Measurements from ENCODE around the gene DIPK1C. TPM values are rescaled to one million over a fixed set of nuclear protein-coding genes. Genes with fewer than 3 reads are reported as not detected.
A peak's percentile ranks its signal among the peaks of the same experiment; 100 is the strongest.

The DIPK1C gene
- total and polyA plus RNA-seq, 12 donors, result 0.70 to 12.9 (median 6.6) TPM

GRCh38 chr18:74438091-74438490 is 19.0 kb downstream of the DIPK1C start:
- no peaks in the 10 kb centered on the region for H3K27me3 ChIP-seq
- H3K27ac ChIP-seq, result no peak overlapping the region
- H3K4me1 ChIP-seq, result peaks cover 0 to 17% (median 14%) of the 10 kb centered on the region in 9 donors
- ATAC-seq (no peak), DNase-seq (no peak)
- no peak overlapping the region for H3K4me3 ChIP-seq
- H3K9me3 ChIP-seq, result no peaks in the 10 kb centered on the region
- no peak for TF ChIP-seq CTCF (IDR thresholded peaks at IDR 0.05)
- intact Hi-C loops (cut with DNase I), result no loop called here
- peaks cover 0 to 25% (median 0%) of the 10 kb centered on the region in 9 donors for H3K36me3 ChIP-seq
- 94 to 96% methylated on average over 6 of the region's 6 CpGs for WGBS, 2 donors

- Histone ChIP-seq H3K27ac (peak overlapping the region in 7 of 10 donors; percentile 13 to 69 (median 48)), H3K27me3 (no peaks in the 10 kb centered on the region), H3K4me3 (no peak overlapping the region), H3K36me3 (peaks cover 0 to 17% (median 0%) of the 10 kb centered on the region in 9 donors), H3K9me3 (no peaks in the 10 kb centered on the region), H3K4me1 (peaks cover 0 to 17% (median 14%) of the 10 kb centered on the region in 9 donors)
- intact Hi-C loops (cut with DNase I), result no loop called here
- TF ChIP-seq CTCF (IDR thresholded peaks at IDR 0.05), result no peak
- no peak for DNase-seq
- ATAC-seq, result peak; percentile 24 to 74 (median 55)
- WGBS, 2 donors, result 57 to 58% methylated on average over 14 of the region's 14 CpGs
Measured at GRCh38 chr18:74436158-74436769, 20.8 kb downstream of the DIPK1C start.

- Histone ChIP-seq H3K27me3 (no peaks in the 10 kb centered on the region), H3K27ac (peak overlapping the region in 2 of 10 donors; percentile 60 to 69), H3K4me1 (peaks cover 0 to 17% (median 14%) of the 10 kb centered on the region in 9 donors), H3K9me3 (no peaks in the 10 kb centered on the region), H3K4me3 (no peak overlapping the region), H3K36me3 (peaks cover 0 to 17% (median 0%) of the 10 kb centered on the region in 9 donors)
- DNase-seq (no peak), ATAC-seq (peak in 1 of 8 donors; percentile 22)
- 78 to 81% methylated on average over 4 of the region's 4 CpGs for WGBS, 2 donors
- intact Hi-C loops (cut with DNase I), result no loop called here
- TF ChIP-seq CTCF (IDR thresholded peaks at IDR 0.05), result no peak
Measured at GRCh38 chr18:74435740-74436139, 21.4 kb downstream of the DIPK1C start.

- intact Hi-C loops (cut with DNase I), result no loop called here
- ATAC-seq (no peak), DNase-seq (no peak)
- WGBS, 2 donors, result 97 to 98% methylated on average over 11 of the region's 11 CpGs
- peaks cover 0 to 17% (median 14%) of the 10 kb centered on the region in 9 donors for H3K4me1 ChIP-seq
- no peaks in the 10 kb centered on the region for H3K27me3 ChIP-seq
- TF ChIP-seq CTCF (IDR thresholded peaks at IDR 0.05), result no peak
- H3K36me3 ChIP-seq, result peaks cover 0 to 12% (median 0%) of the 10 kb centered on the region in 9 donors
- H3K9me3 ChIP-seq, result no peaks in the 10 kb centered on the region
- no peak overlapping the region for H3K27ac ChIP-seq
- H3K4me3 ChIP-seq, result no peak overlapping the region
Measured at GRCh38 chr18:74434466-74434865, 22.6 kb downstream of the DIPK1C start.

All from heart right ventricle (tissue), 16 donors.